GM23248 (cell line): ENCODE data around the gene FNDC3B.

Experiments
- EZH2 ChIP-seq: fragments of 200-600 bp; sonication (generic); IDR thresholded peaks from 2 replicates; pipeline ENCODE4 v1.6.1; 2018; ENCODE audit warnings: antibody characterized with exemption, mild to moderate bottlenecking; ENCODE audit not compliant: insufficient read depth, poor library complexity, severe bottlenecking
- EZH2phosphoT487 ChIP-seq: fragments of 200-600 bp; sonication (generic); IDR thresholded peaks from 2 replicates; pipeline ENCODE4 v1.6.1; 2018; ENCODE audit warnings: antibody characterized with exemption, moderate library complexity, mild to moderate bottlenecking, low read depth; ENCODE audit not compliant: insufficient read depth

- TF ChIP-seq EZH2: no peak
- no peak for TF ChIP-seq EZH2phosphoT487
These were observed 7.0 kb downstream of the FNDC3B start for GRCh38 chr3:172046268-172046915.
